Measurements from ENCODE around the gene MAGIX.

GRCh38 chrX:49177338-49177833 is 14.8 kb downstream of the MAGIX start:
- no peak for TF ChIP-seq ZNF396 (CRISPR knock-in tag; IDR thresholded peaks at IDR 0.05; ENCODE audit: borderline replicate concordance)
- TF ChIP-seq PREB (CRISPR knock-in tag; IDR thresholded peaks at IDR 0.05; ENCODE audit: borderline replicate concordance) = no peak
- TF ChIP-seq NFE2L1 (CRISPR knock-in tag; IDR thresholded peaks at IDR 0.05) = no peak
- TF ChIP-seq, protein P1, sequence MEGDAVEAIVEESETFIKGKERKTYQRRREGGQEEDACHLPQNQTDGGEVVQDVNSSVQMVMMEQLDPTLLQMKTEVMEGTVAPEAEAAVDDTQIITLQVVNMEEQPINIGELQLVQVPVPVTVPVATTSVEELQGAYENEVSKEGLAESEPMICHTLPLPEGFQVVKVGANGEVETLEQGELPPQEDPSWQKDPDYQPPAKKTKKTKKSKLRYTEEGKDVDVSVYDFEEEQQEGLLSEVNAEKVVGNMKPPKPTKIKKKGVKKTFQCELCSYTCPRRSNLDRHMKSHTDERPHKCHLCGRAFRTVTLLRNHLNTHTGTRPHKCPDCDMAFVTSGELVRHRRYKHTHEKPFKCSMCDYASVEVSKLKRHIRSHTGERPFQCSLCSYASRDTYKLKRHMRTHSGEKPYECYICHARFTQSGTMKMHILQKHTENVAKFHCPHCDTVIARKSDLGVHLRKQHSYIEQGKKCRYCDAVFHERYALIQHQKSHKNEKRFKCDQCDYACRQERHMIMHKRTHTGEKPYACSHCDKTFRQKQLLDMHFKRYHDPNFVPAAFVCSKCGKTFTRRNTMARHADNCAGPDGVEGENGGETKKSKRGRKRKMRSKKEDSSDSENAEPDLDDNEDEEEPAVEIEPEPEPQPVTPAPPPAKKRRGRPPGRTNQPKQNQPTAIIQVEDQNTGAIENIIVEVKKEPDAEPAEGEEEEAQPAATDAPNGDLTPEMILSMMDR (IDR thresholded peaks at IDR 0.05) = no peak
- TF ChIP-seq, protein P2, sequence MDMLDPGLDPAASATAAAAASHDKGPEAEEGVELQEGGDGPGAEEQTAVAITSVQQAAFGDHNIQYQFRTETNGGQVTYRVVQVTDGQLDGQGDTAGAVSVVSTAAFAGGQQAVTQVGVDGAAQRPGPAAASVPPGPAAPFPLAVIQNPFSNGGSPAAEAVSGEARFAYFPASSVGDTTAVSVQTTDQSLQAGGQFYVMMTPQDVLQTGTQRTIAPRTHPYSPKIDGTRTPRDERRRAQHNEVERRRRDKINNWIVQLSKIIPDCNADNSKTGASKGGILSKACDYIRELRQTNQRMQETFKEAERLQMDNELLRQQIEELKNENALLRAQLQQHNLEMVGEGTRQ (CRISPR knock-in tag; IDR thresholded peaks at IDR 0.05) = no peak
- TF ChIP-seq CREM (CRISPR knock-in tag; IDR thresholded peaks at IDR 0.05) = no peak
- TF ChIP-seq TCF7 (CRISPR knock-in tag; IDR thresholded peaks at IDR 0.05; ENCODE audit: low read depth) = no peak
- TF ChIP-seq NR2C2 (CRISPR knock-in tag; IDR thresholded peaks at IDR 0.05) = no peak
